HFF-Myc (cell line): ENCODE data around the gene ZSWIM8.

Experiments
- DNase-seq: peaks from one replicate; pipeline ENCODE4 v3.0.0-alpha.2; 2011; ENCODE audit warnings: low read depth; ENCODE audit errors: extremely low read depth
- H3K4me3 ChIP-seq: replicated peaks from 2 replicates; pipeline ENCODE4 v1.5.1; 2011; ENCODE audit warnings: low read depth, mild to moderate bottlenecking, control low read depth, low read length
- TF ChIP-seq, protein P1 (sequence below): IDR thresholded peaks from 2 replicates; pipeline ENCODE4 v1.5.1; 2012; ENCODE audit warnings: mild to moderate bottlenecking, low read depth, low read length, control low read depth; ENCODE audit errors: missing control alignments

ZSWIM8 gene

DNA sequence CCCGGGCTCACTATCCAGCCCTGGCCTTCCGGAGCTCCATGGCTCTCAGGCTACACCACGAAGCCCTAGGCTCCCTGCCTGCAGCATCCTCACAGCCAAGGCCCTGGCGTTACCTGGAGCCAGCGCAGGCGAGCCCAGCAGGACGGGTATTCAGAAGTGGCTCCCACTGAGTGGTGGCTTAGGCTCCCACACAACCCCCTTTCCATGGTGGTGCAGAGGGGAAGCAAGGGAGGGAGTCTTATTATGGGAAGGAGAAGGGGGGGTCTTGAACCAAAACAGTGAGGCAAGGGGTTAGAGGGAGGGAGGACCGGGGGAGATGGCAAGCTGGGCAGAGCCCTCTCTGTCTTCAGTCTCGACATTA is 55.6 kb downstream of the ZSWIM8 start:
- H3K4me3 ChIP-seq: no peak overlapping the region
- no peak for DNase-seq
- TF ChIP-seq, protein P1, sequence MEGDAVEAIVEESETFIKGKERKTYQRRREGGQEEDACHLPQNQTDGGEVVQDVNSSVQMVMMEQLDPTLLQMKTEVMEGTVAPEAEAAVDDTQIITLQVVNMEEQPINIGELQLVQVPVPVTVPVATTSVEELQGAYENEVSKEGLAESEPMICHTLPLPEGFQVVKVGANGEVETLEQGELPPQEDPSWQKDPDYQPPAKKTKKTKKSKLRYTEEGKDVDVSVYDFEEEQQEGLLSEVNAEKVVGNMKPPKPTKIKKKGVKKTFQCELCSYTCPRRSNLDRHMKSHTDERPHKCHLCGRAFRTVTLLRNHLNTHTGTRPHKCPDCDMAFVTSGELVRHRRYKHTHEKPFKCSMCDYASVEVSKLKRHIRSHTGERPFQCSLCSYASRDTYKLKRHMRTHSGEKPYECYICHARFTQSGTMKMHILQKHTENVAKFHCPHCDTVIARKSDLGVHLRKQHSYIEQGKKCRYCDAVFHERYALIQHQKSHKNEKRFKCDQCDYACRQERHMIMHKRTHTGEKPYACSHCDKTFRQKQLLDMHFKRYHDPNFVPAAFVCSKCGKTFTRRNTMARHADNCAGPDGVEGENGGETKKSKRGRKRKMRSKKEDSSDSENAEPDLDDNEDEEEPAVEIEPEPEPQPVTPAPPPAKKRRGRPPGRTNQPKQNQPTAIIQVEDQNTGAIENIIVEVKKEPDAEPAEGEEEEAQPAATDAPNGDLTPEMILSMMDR: no peak

DNA sequence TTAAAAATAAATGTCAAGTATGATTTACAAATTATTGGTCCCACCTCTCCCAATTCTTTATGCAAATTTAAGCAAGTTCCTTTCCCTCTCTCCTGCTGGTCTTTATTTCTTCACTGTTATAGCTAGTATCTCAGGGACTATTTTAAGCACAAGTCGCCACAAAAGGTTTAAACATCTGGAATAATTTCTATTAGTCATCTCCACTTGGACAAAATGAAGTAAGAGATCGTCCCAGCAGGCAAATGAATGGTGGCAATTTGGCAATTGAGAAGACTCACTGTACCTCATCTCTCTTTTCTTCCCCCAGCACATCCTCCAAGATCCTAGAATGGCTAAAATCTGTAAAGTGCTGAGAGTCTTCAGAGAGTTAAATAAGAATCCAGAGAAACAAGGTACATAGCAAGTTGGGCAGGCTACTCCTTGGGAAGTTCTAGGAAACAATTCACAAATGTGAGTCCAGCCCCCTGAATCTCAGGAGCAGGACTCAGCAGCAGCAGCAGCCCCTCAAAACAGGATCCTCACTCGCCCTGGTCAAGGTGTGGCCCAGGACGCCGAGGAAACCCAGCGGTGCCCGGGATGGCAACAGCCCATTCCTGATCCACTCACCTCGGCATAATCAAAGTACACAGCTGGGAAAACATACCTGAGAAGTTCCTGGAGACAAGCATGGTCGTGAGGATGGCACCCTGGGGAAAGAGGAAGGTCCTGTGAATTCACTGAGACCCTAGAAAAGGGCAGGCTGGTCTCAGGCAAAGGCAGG is 56.3 kb downstream of the ZSWIM8 start:
- no peak for DNase-seq
- H3K4me3 ChIP-seq: no peak overlapping the region
- TF ChIP-seq, protein P1: no peak

DNA sequence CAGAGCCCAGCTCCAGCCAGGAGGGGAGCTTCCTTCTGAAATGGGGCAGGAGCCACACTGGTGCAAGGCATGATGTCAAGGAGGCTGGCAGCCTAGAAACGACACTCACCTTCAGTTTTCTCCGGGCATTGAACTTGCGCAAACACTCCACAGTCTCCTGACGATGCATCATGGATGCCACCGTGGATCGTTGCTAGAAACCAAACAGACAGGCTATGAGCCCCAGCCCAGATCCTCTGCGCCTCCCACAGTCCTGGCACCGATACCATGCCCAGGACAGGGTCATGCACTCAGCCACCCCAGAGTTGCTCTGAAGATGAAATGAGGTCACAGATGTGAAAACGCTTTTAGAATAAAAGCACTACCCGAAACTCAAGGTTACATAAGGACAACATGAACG is 56.9 kb downstream of the ZSWIM8 start:
- TF ChIP-seq, protein P1: no peak
- no peak overlapping the region for H3K4me3 ChIP-seq
- no peak for DNase-seq

DNA sequence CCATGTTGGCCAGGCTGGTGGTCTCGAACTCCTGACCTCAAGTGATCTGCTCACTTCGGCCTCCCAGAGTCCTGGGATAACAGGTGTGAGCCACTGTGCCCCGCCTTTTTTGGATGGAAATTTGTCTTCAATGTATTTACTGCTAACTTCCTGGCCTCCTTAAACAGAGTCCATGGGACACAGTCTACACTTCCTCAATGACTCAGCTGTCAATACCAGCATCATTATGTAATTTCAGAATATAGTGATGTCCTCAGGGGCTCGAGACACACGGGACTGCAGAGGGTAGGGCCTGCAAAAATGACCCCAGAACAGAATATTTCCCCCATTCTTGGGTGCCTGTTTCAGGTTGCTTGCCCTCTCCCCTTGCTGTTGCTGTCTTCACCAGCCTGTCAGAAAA is 57.9 kb downstream of the ZSWIM8 start:
- DNase-seq: no peak
- TF ChIP-seq, protein P1: no peak

DNA sequence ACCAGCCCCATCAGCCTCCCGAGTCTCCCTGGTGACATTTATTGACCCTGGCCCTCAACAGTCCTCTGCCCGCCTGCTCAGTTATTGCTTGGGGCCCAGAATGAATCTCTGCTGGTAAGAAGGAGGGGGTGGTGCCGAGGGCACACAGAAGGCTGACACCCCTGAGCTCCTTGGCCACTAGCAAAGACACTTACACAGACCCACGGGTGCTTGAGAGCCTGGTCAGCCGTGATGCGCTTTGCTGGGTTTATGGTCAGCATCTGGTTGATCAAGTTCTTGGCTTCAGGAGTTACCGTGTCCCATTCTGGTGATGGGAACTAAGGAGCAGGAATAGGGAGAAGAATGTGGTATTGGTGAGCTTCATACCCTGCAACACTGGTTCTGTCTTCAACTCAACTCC is 61.6 kb downstream of the ZSWIM8 start:
- no peak overlapping the region for H3K4me3 ChIP-seq
- DNase-seq: no peak
- TF ChIP-seq, protein P1: no peak

More for the DNA sequence above, 57.9 kb downstream of the ZSWIM8 start:
- no peak overlapping the region for H3K4me3 ChIP-seq

DNA sequence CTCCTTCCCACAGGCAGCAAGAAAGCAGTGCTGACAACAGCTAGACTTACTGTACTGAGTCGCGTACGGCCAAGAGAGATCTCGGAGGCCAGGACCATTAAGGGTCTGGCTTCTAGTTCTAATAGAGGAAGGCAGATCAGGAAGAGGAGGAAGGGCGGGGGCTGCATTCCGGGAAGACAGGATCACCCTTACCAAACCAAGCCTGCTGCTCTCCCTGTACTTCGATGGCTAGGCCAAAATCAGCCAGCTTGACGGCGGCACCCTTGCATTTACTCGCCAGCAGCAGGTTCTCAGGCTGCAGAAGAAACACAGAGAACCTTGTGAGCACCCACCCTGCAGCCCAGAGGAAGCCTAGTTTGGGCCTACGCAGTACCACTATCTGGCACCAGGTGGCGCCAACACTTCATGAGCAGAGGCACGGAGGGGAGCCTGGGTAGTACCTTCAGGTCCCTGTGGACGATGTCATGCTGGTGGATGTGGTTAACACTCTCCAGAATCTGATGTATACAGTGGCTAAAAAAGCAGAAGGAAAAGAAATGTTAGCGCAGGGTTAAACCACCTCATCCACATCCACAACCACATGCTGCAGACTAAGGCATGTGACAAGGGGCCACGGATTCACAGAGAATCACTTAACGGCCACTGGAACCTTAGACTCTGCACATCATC is 63.5 kb downstream of the ZSWIM8 start:
- no peak overlapping the region for H3K4me3 ChIP-seq
- TF ChIP-seq, protein P1: peak; percentile 99
- DNase-seq: peak; percentile 67
